ENCODE data around the gene VIPR1.

Gene VIPR1

DNA sequence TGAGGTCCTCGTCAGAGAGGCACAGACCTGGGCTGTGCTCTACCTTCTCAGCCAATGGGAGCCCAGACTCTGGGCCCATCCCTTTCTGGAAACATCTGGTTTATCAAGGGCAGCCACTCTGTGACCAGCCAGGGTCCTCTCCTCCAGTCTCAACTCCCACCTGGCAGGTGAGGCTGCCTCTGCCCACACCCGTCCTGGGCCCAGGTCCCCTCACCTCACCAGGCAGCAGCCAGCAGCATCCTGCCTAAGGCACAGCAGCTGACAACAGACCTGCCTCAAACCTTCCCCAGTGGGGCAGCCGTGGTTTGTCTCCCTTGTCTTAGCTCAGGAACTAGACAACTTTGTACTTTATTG is 8.7 kb upstream of the VIPR1 start:
- no peak for DNase-seq

- DNase-seq, result no peak
Measured at GRCh38 chr3:42495393-42495792, 7.0 kb upstream of the VIPR1 start.

- DNase-seq, result no peak
Measured at GRCh38 chr3:42497009-42497731, 5.3 kb upstream of the VIPR1 start.

DNA sequence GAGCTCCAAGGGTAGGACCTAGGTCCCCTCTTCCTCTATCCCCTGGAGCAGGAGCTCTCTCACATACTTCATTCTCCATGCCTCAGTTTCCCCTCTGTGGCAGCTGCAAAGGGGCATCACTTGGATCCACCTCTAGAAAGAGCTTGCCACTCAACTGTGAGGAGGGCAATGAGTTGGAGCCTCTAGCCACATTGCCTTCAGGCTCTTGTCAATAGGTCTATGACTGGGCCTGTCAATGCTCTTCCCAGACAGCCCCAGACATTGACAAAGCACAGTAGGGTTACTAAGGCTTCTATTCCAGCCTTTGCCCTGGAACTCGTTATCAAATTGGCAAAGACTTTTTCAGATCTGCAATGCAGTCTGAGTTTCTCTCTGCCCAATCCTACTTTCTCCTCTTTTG is 4.4 kb upstream of the VIPR1 start:
- DNase-seq, result no peak

- DNase-seq, result no peak
Measured at GRCh38 chr3:42498791-42499477, 3.5 kb upstream of the VIPR1 start.

GRCh38 chr3:42499478-42499871 is 3.0 kb upstream of the VIPR1 start:
- no peak for DNase-seq

DNA sequence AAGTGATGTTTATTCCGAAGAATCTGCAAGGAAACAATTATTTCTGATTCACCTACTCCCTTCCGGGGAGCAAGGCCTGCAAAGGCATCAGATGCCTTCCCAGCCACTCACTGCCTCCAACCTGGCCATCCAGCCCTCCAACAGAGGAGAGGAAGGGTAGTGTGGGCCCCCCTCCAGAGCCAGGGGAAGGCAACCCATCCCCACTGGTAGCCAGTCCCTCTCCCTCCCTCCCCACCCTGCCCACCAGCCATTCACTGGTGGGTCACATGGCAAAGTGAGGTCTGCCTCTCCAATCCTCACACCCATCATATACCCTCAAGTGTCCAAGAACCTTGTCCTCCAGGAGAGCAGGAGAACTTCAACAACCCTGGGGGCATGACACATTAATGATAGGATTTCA is 2.4 kb upstream of the VIPR1 start:
- no peak for DNase-seq

DNA sequence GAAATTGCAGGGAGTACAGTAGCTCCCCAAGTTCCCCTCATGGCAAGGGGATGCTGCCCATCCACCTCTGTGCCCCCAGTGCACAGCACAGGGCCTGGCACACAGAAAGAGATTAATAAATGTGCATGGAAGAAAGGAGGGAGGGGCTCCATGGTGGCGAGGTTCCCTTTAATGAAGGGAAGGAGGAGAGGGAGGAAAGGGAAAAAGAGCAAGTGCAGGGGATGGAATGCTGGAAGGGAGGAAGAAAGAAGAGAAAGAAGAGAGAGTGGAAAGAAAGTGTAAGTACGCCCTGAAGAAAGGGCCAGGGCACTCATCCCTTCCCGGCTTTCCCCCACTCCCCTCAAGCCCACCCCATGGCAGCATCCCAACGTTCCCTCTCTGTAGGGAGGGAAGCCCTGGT is 1.5 kb upstream of the VIPR1 start:
- DNase-seq, result no peak

DNA sequence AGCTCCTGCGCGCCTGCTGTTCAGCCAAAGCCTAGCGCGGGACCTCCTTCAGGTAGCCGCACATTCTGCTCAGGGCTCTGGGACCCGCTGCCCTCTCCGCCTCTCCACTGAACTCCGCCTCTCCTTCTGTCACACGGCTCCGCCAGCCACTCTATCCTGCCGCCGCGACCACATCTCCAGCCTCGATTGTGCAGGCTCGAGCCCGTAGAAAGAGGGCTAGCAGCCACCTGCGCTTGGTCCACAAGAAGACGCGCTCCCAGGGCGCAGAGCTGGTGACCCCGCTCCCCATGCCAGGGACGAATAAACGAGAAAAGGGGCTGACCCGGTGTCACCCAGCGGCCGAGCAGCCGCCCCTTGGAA is 1.1 kb upstream of the VIPR1 start:
- no peak for DNase-seq

DNA sequence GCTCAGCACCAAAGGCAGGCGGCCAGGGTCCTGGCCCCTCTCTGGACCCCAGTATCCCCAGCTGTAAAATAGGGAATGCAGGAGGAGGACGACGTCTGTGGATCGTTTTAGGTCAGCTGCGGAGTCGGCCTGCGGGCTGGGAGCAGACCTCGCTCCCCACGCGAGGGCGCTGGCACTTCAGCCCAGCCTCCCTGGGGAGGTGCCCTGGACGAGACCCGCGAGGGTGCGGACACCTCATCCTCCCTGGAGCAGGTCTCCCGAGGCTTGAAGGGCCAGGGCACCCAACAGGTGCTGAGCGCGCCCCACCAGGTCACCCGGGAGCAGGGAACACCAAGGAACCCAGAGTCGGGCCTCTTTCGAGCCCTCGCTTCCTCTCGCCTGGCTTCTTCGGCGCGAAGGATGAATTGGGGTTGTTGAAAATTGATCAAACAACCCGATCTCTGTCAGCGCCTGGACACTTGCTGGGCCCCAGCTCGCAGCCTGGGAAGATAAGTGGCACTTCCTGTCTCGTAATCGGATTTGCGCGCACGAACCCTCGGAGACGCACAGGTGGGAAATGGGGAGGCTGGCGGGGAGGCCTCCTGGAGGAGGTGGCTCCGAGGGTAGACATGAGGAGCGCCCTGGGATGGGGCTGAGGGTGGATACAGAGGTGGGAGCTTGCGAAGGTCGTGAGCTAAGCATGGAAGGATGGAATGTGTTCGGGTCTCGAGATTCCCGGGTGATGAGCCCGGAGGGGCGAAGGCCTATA is 588 bp upstream of the VIPR1 start:
- peak; percentile 57 for DNase-seq

DNA sequence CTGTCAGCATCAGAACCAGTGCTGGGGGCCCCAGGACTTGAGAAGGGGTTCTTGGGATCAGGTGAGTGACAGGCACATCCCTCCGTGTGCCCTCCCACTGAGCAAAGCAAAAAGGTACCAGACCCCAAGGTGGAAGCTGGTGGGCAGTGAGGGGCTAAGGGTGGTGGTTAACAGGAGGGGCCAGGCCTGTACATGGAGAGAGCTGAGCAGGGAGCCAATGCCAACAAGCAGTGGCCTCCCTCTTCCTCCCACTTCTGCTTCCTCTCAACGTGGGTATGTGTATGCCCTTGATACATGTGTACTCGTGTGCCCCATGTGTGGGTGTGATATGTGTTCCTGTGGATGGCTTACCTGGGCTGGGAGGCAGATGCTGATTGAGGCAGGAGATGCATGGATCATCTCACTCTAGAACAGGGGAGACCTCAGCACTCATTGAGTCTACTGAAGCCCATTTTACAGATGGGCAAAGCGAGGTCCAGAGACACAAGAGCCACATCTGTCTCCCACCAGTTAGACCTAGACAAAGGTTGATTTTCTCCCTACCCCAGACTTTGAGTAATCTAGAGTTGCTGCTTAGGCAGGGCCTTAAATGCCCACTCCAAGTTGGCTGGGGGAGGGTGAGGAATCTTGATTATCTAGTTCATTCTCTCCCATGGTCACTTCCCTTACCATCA is 945 bp downstream of the VIPR1 start:
- no peak for DNase-seq

- DNase-seq, result no peak
Measured at GRCh38 chr3:42503957-42504333, 1.5 kb downstream of the VIPR1 start.

DNA sequence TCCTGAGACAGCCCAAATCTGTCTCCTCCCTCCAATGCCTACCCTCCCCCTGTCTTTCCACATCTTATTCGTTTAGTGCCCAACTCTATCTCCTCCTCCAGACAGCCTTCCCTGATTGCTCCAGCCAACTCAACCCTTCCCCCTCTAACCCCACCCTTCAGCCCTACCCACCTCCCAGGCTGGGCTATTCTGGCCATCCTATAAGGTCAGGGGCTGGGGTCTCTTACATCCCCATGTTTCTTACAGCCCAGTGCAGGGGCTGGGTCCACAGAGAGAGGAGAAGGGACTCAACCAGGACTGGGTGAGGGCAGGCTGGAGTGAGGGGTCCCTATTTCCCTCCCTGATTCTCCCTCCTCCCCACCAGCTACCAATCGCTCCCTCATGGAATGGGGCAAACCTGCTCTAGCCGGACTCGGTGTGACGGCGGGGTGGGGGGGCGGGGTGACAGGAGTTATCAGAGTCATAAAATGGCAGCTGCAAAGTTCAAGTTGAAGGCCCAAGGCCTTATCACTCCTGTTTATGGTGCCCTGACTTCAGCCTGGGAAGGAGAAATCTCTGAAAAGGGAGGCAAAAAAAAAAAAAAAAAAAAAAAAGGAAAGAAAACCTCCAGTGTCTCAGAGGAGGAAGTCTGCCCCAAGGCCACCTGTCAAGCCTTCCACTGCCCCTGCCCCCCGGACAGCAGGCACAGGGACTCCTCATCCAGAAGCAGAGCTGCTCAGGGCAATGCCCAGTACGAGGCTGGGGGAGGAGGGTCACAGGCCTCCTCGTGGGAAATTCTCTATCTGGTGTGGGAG is 2.1 kb downstream of the VIPR1 start:
- no peak for DNase-seq

DNA sequence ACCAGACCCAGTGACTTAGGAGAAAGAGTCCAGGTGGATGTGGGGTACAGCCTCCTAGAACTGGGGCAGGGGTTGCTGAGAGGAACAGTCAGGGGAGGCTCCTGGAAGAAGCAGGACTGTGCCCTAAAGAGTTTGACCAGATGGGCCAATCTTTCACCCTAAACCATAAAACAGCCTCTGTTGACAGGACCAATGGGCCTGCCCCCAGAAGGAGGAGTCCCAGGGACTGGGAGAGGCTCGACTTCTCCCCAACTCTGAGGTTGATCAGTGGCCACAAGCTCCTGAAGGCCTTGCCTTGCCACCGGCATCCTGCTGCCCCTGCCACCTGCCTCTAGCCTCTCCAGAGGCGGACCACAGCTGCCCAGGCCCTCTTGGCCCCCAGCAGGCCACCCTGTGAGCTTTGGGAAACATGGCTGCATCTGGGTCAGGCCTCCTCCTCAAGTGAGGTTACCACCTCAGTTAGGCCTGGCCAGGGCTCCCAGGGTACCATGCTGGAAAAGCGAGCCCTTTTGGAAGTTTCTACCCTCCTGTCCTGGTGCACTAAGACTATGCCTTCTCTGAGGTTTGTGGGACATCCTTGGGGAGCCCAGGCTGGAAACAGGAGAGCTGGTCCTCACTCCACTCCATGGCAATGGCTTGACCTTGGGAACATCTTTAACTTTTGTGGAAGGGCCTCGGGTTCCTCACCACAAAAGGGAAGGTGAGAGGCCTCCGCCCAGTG is 2.8 kb downstream of the VIPR1 start:
- no peak for DNase-seq

DNA sequence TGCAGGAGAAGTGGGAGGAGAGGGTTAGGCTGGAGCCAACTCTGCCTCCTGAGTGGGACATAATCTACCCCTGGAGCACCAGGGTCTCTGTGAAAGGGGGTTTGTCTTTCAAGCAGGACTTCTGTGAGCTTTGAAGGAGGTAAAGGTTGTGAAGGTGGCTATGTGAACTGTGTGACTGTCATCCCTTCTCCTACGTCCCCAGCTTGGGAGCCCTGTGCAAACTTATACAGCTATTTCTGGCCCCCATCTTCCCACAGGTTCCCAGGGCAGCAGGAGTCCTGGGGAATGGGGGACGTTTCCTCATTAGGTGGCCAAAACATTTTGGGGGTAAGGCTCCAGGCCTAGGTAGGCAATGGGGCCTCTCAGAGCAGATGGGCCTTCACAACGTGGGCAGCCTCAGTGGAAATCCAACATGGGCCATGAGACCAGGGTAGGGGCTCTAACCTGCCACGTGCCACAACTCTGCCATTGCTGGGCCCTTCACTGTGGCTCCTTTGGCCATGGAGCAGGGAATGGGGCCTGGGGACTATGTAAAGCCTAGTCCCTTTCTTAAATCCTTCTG is 3.5 kb downstream of the VIPR1 start:
- no peak for DNase-seq

- DNase-seq, result no peak
Measured at GRCh38 chr3:42507252-42507651, 4.8 kb downstream of the VIPR1 start.

GRCh38 chr3:42507761-42508335 is 5.4 kb downstream of the VIPR1 start:
- DNase-seq, result peak; percentile 16

DNA sequence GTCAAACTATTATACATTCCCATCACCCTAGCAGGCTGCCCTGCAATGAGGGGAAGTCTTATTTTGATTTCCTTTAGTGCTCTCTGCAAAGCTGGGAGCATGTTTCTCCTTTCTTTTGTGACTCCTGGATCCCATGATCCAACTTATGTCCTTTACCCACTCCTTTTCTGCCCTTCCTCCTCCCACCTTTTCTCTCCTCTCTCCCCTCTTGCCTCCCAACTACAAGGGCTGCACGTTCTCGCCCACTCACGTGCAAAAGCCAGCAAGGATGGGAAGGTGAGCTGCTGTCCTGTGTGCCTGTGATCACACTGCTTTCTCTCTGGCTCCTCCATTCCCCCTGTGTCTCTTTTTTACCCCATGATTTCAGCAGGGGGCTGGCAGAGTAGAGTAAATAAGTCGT is 6.1 kb downstream of the VIPR1 start:
- DNase-seq, result no peak

GRCh38 chr3:42509111-42509510 is 6.7 kb downstream of the VIPR1 start:
- no peak for DNase-seq

- no peak for DNase-seq
Measured at GRCh38 chr3:42510325-42510724, 7.9 kb downstream of the VIPR1 start.

DNA sequence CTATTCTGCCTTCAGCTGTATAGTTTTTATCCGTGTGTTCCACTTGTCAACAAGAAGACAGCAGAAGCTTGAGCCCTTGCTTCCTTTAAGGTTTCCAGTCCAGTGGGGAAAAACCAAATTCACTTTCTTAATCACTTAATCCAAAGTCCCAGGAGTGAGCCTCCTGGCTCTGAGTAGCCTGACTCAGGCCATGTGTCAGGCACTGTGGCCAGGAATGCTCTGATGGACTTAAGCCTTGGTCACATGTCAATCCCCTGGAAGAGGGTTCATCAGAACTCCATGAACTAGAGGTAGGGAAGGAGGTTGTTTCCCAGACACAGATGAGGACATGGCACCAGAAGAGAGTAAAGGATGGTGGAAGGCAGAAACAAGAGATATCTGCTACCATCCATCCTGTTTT is 8.8 kb downstream of the VIPR1 start:
- DNase-seq, result no peak

GRCh38 chr3:42511736-42512135 is 9.3 kb downstream of the VIPR1 start:
- peak; percentile 35 for DNase-seq
